Smooth muscle cell (in vitro differentiated cells): Measurements from ENCODE around the gene ATXN7. TPM values are rescaled to one million over a fixed set of nuclear protein-coding genes. Genes with fewer than 3 reads are reported as not detected.

Experiments
- DNase-seq: peaks from one replicate; lab custom pipeline; 2025; ENCODE audit not compliant: unreplicated experiment; lab: John Stamatoyannopoulos, UW
- H2AFZ ChIP-seq: fragments of 200-600 bp; sonication (generic); 2 replicates; pipeline ENCODE4 v1.6.0; 2016; ENCODE audit warnings: antibody characterized with exemption, low read depth, mild to moderate bottlenecking
- H3F3A ChIP-seq: fragments of 200-600 bp; sonication (generic); 2 replicates; pipeline ENCODE4 v1.6.0; 2017; ENCODE audit warnings: antibody characterized with exemption, low read depth
- H3K27ac ChIP-seq: fragments of 200-600 bp; sonication (generic); 2 replicates; pipeline ENCODE4 v1.5.1; 2016; ENCODE audit warnings: low read depth, mild to moderate bottlenecking
- H3K27me3 ChIP-seq: fragments of 200-600 bp; sonication (generic); 2 replicates; pipeline ENCODE4 v1.6.1; 2016; ENCODE audit warnings: low read depth, mild to moderate bottlenecking
- H3K36me3 ChIP-seq: fragments of 200-600 bp; sonication (generic); 2 replicates; pipeline ENCODE4 v1.5.1; 2016; ENCODE audit warnings: low read depth
- H3K4me1 ChIP-seq: fragments of 200-600 bp; sonication (generic); 2 replicates; pipeline ENCODE4 v1.5.1; 2016; ENCODE audit warnings: low read depth
- H3K4me2 ChIP-seq: fragments of 200-600 bp; sonication (generic); 2 replicates; pipeline ENCODE4 v1.6.0; 2016; ENCODE audit warnings: mild to moderate bottlenecking
- H3K4me3 ChIP-seq: fragments of 200-600 bp; sonication (generic); 2 replicates; pipeline ENCODE4 v1.5.1; 2016; ENCODE audit warnings: mild to moderate bottlenecking
- H3K79me2 ChIP-seq: fragments of 200-600 bp; sonication (generic); 2 replicates; pipeline ENCODE4 v1.6.0; 2016; ENCODE audit warnings: low read depth, mild to moderate bottlenecking
- H3K9ac ChIP-seq: fragments of 200-600 bp; sonication (generic); 2 replicates; pipeline ENCODE4 v1.6.0; 2016; ENCODE audit warnings: low read depth
- H3K9me3 ChIP-seq: fragments of 200-600 bp; sonication (generic); replicated peaks from 2 replicates; pipeline ENCODE4 v1.5.1; 2016; ENCODE audit warnings: low read depth
- H4K20me1 ChIP-seq: fragments of 200-600 bp; sonication (generic); 2 replicates; pipeline ENCODE4 v1.6.0; 2016; ENCODE audit warnings: low read depth
- WGBS: methylation state at CpG from one replicate; pipeline ENCODE4 v1.1.7; 2016; ENCODE audit warnings: low lambda C conversion rate; 5-methylcytosine and 5-hydroxymethylcytosine counted together
- polyA plus RNA-seq: library from polyadenylated mRNA; unstranded; fragments of >200 nt; fragmentation: Nextera tagmentation; extraction: Ambion mirVana; gene quantifications from 2 replicates; pipeline ENCODE4 v1.2.1, GENCODE V29; 2016
- total RNA-seq: library from RNA; depleted of rRNA; stranded (reverse); fragments of >200 nt; gene quantifications from 2 replicates; pipeline ENCODE4 v1.2.3, GENCODE V29; 2014
- TF ChIP-seq, protein P1 (sequence below): fragments of 200-600 bp; sonication (generic); IDR thresholded peaks from 2 replicates; pipeline ENCODE4 v1.5.1; 2017; ENCODE audit warnings: borderline replicate concordance, mild to moderate bottlenecking, antibody characterized with exemption; ENCODE audit not compliant: insufficient read depth, poor library complexity, severe bottlenecking

The ATXN7 gene
- total and polyA plus RNA-seq, 2 experiments from 2014 or later: 3.6 to 14.1 TPM

DNA sequence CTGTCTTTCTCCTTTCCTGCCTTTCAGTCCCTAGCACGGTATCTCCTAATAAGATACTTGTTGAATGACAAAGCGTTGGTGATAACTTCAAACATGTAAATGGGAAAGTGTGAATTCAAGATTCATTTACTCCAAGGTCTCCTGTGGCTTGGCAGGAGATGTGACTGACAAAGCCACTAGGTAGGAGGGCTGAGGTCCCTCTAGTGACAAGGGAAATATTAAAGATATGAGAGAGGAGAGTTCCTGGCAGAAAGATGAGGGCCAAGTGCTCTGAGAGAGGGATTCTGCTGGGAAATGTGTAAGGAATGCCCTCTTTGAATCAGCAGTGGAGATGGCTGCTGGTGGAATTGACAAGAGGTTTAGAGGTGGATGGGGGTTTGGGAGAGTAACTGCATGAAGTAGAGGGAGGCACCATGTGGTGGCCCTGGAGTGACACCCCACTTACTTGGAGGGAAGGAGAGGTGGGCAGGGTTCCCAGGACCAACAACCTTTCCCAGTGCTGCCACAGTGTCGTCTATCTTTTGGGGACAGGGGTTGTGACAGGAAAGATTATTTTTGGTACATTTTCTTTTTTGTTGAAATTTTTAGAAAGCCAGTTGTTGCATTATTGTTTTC is 91.5 kb downstream of the ATXN7 start:
- WGBS: 88% methylated on average over 3 of the region's 3 CpGs
- Histone ChIP-seq H3K36me3 (no peaks in the 10 kb centered on the region), H3K9ac (no peak overlapping the region), H3K27me3 (no peaks in the 10 kb centered on the region), H3F3A (peaks cover 4% of the 10 kb centered on the region), H4K20me1 (peaks cover 69% of the 10 kb centered on the region), H2AFZ (no peak overlapping the region), H3K27ac (no peak overlapping the region), H3K79me2 (peaks cover 8% of the 10 kb centered on the region), H3K4me2 (no peak overlapping the region), H3K4me1 (peaks cover 23% of the 10 kb centered on the region), H3K9me3 (no peaks in the 10 kb centered on the region), H3K4me3 (no peak overlapping the region)
- TF ChIP-seq, protein P1, sequence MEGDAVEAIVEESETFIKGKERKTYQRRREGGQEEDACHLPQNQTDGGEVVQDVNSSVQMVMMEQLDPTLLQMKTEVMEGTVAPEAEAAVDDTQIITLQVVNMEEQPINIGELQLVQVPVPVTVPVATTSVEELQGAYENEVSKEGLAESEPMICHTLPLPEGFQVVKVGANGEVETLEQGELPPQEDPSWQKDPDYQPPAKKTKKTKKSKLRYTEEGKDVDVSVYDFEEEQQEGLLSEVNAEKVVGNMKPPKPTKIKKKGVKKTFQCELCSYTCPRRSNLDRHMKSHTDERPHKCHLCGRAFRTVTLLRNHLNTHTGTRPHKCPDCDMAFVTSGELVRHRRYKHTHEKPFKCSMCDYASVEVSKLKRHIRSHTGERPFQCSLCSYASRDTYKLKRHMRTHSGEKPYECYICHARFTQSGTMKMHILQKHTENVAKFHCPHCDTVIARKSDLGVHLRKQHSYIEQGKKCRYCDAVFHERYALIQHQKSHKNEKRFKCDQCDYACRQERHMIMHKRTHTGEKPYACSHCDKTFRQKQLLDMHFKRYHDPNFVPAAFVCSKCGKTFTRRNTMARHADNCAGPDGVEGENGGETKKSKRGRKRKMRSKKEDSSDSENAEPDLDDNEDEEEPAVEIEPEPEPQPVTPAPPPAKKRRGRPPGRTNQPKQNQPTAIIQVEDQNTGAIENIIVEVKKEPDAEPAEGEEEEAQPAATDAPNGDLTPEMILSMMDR: no peak
- no peak for DNase-seq

GRCh38 chr3:63955830-63956545 is 92.3 kb downstream of the ATXN7 start:
- H3K4me2 ChIP-seq: no peak overlapping the region
- TF ChIP-seq, protein P1: no peak
- H3K4me1 ChIP-seq: peaks cover 31% of the 10 kb centered on the region
- peaks cover 5% of the 10 kb centered on the region for H3K79me2 ChIP-seq
- H3K27ac ChIP-seq: no peak overlapping the region
- H3K27me3 ChIP-seq: no peaks in the 10 kb centered on the region
- H4K20me1 ChIP-seq: peaks cover 72% of the 10 kb centered on the region
- no peak overlapping the region for H2AFZ ChIP-seq
- H3K9me3 ChIP-seq: no peaks in the 10 kb centered on the region
- H3K4me3 ChIP-seq: no peak overlapping the region
- H3K36me3 ChIP-seq: no peaks in the 10 kb centered on the region
- H3F3A ChIP-seq: peaks cover 4% of the 10 kb centered on the region
- H3K9ac ChIP-seq: no peak overlapping the region
- WGBS: 93% methylated on average over 13 of the region's 13 CpGs
- no peak for DNase-seq

GRCh38 chr3:63959146-63959545 is 95.5 kb downstream of the ATXN7 start:
- H3K27ac ChIP-seq: no peak overlapping the region
- no peak overlapping the region for H3K9ac ChIP-seq
- peaks cover 92% of the 10 kb centered on the region for H4K20me1 ChIP-seq
- TF ChIP-seq, protein P1: no peak
- H2AFZ ChIP-seq: no peak overlapping the region
- no peak overlapping the region for H3K4me2 ChIP-seq
- H3K9me3 ChIP-seq: no peaks in the 10 kb centered on the region
- WGBS: 89% methylated on average over 3 of the region's 3 CpGs
- no peaks in the 10 kb centered on the region for H3K27me3 ChIP-seq
- no peaks in the 10 kb centered on the region for H3K36me3 ChIP-seq
- no peak overlapping the region for H3K4me3 ChIP-seq
- DNase-seq: no peak
- H3K4me1 ChIP-seq: peaks cover 37% of the 10 kb centered on the region
- peaks cover 4% of the 10 kb centered on the region for H3K79me2 ChIP-seq
- peaks cover 4% of the 10 kb centered on the region for H3F3A ChIP-seq
